Cardiac fibroblast (primary cell): ENCODE results near the gene ERI3.

Experiments used
- DNase-seq, 2 donors: peaks; one replicate each; pipeline versions ENCODE4 v3.0.0 to v3.0.0-alpha.2; 2010; ENCODE audit warnings: low read depth in 2 of 2
- H3K4me3 ChIP-seq, 2 donors: replicated peaks in 1 of 2; 1 replicate in 1 of 2; 2 replicates in 1 of 2; pipeline ENCODE4 v1.5.1; 2011; ENCODE audit warnings: low read depth in 2 of 2, low read length in 2 of 2, mild to moderate bottlenecking in 2 of 2, moderate library complexity in 1 of 2
- TF ChIP-seq, protein P1 (sequence below): IDR thresholded peaks from one replicate; pipeline ENCODE4 v1.5.1; 2011; ENCODE audit warnings: low read depth, mild to moderate bottlenecking, low read length, inconsistent platforms

ERI3 gene

GRCh38 chr1:44297695-44298400, 57.2 kb downstream of the ERI3 start:
- TF ChIP-seq, protein P1, sequence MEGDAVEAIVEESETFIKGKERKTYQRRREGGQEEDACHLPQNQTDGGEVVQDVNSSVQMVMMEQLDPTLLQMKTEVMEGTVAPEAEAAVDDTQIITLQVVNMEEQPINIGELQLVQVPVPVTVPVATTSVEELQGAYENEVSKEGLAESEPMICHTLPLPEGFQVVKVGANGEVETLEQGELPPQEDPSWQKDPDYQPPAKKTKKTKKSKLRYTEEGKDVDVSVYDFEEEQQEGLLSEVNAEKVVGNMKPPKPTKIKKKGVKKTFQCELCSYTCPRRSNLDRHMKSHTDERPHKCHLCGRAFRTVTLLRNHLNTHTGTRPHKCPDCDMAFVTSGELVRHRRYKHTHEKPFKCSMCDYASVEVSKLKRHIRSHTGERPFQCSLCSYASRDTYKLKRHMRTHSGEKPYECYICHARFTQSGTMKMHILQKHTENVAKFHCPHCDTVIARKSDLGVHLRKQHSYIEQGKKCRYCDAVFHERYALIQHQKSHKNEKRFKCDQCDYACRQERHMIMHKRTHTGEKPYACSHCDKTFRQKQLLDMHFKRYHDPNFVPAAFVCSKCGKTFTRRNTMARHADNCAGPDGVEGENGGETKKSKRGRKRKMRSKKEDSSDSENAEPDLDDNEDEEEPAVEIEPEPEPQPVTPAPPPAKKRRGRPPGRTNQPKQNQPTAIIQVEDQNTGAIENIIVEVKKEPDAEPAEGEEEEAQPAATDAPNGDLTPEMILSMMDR, result no peak

DNA sequence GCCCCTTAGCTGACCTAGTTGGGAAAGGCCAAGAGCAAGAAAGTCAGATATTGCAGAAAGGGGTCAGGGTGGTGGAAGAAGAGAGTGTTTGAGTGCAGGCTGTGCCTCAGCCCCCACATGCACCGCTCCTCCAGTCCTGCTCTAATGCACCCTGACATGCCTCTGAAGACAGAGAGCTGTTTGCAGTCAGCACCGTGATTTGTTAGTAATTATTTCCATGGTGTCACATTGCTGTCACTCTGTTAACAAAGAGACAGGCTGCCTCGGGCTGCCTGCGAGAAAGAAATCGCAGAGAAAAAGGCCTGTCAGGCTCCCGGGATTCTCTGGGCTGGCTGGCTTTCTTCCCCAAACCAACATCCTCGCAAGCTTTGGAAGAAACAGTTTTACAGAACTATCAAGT, 58.3 kb downstream of the ERI3 start:
- DNase-seq, result no peak
- TF ChIP-seq, protein P1, result no peak
- H3K4me3 ChIP-seq, result no peak overlapping the region

More at GRCh38 chr1:44297695-44298400, 57.2 kb downstream of the ERI3 start:
- no peak for DNase-seq
- H3K4me3 ChIP-seq, result no peak overlapping the region

- DNase-seq, result no peak
- no peak overlapping the region for H3K4me3 ChIP-seq
- TF ChIP-seq, protein P1, result no peak
Observed at GRCh38 chr1:44296086-44296485, 59.0 kb downstream of the ERI3 start.

DNA sequence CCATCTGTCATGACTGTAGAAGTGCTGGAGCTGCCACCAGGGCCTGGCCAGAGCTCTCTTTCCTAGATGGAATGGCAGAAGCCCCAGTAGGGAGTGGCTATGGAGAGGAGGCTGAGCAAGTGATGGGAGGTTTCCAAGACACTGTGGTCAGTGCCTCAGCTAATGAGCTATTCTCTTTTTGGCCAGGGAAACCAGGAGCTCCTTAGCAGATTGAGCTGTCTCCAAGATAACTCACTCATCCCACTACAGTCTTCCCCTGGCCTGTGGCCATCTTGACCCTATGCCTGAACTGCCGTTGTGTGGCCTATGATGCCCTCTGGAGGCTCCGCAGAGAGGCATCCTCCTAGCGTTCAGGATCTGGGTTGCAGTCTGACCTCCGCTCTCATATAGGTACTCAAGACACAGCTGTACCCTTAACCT, 60.5 kb downstream of the ERI3 start:
- H3K4me3 ChIP-seq, result no peak overlapping the region
- TF ChIP-seq, protein P1, result peak; percentile 50
- peak; percentile 67 to 79 for DNase-seq

- DNase-seq, result no peak
- TF ChIP-seq, protein P1, result no peak
- H3K4me3 ChIP-seq, result no peak overlapping the region
Observed at GRCh38 chr1:44293761-44294315, 61.2 kb downstream of the ERI3 start.

DNA sequence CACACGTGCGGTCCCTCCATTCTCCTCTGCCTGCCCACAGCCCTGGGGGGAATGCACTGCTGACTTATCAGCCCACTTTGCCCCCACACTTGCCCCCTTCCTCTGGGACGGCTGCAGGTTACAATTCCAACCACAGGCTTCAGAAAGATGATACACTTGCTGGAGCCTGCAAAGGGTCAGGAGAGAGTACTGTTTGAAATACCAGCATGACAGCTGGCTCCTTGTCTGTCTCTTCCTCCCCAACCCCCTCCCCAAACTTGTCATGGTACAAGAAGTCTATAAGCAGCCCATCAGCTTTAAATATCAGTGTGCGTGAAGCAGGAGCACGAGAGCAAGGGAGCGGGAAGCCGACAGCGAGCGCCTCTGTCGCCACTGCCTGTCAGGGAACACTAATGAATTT, 62.4 kb downstream of the ERI3 start:
- TF ChIP-seq, protein P1, result no peak
- no peak for DNase-seq
- H3K4me3 ChIP-seq, result no peak overlapping the region
